HG03139 (cell line): ENCODE data around the gene KRI1.
"Not testable (repeated sequence)": the region's sequence is repeated elsewhere in the genome, so short reads cannot be mapped to it uniquely, and the experiment has no call there.

ENCODE experiments used
- ATAC-seq: cut with Tn5 transposase; IDR thresholded peaks from one replicate; pipeline ENCODE4 v1.9.1; 2021; ENCODE audit not compliant: unreplicated experiment

Gene KRI1

GRCh38 chr19:10575011-10575716 is 9.4 kb upstream of the KRI1 start:
- no peak for ATAC-seq

- no peak for ATAC-seq
Measured at GRCh38 chr19:10574462-10574861, 8.7 kb upstream of the KRI1 start.

- not testable (repeated sequence) for ATAC-seq
Measured at GRCh38 chr19:10573793-10574192, 8.0 kb upstream of the KRI1 start.

- peak; percentile 52 for ATAC-seq
Measured at GRCh38 chr19:10568826-10569651, 3.2 kb upstream of the KRI1 start, which contains the start of gene CDKN2D. Gene CDKN2D, minus strand, starts transcription at chr19:10568979. Its CDS starts 326 bp downstream, at chr19:10568653.

DNA sequence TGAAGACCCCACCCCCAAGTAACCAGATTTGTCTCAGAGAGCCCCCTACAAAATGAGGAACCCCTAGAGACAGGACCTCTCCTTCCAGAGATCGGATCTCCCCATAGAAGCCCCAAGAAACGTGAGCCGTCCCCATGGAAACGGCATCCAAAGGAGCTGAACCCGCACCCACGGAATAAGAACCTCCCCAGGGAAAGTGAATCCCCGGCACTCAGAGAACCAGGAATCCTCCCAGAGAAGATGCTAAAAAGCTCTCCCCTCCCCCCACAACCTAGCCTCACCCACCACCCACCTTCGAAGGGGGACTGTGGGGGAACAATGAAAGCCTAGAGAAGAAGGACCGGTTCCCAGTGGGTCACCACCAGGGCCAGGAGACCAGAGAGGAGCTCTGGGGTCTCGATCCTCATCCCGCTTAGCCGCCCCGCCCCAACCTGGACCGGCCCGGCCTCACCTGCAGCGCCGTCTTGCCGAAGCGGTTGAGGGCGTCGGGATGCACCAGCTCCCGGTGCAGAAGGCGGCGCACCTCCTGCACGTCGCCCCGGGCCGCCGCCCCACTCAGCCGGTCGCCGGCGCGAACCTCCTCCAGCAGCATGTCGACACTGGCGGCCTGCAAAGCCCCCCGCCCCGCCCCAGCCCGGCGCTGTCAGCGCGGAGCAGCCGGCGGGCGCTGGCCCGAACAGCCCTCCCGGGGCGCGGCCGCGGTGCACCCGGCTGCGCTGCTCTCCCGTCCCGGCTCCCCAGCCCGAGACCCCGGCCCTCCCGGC is 2.4 kb upstream of the KRI1 start:
- ATAC-seq, result peak; percentile 4

DNA sequence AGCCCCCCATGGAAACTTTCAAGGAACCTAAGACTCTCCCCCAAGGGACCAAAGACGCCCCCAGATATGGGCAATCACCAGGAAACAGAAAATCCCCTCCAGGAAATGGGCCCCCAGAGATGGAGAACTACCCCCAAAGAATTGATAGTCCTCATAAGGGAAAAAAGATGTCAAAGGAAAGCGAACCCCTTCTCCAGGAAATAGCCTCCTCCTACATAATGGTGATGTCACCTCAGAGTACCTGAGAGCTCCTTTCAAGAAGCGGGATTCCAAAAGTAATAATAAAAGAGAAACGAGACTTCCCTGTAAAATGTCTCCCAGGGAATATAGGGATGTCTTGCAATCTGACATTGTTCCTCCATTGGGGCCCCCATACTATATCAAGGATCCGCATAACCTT is 1.8 kb upstream of the KRI1 start:
- no peak for ATAC-seq

- ATAC-seq, result no peak
Measured at GRCh38 chr19:10566658-10567410, 1.0 kb upstream of the KRI1 start.

DNA sequence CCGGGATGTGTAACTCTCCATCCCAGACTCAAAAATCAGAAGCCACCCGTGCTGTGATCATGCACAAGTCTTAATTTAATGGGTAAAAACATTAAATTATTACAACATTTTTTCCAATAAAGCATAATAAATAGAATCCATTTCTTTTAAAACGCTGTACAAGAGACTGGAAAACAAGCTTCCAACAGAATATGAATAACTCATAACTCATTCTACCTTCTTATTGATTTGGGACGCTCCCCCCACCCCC is 523 bp upstream of the KRI1 start:
- ATAC-seq, result no peak

DNA sequence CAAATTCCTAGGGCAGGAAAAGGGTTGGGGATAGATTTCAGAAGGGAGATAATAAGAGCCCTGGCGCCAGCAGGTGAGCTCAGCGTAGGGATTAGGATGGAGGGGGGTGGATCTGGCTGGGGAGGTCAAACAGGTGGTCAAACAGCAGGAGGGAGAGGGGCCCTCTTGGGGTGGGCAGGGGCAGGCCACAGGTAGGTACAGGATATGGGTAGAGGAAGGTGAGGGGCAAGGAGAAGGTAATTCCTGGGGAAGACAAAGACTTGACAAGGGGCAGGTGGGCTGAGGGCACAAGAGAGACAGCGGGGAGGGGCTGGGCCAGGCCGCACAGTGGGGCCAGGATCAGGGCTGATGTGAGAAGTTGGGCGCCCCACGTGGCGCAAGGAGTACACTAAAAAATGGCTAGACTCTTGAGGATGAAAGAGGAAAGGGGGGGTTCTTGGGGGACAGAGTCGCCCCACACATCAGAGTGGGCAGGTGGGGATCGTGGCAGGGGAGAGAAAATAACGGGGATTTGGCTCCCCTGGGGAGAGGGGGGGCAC is 713 bp downstream of the KRI1 start:
- ATAC-seq, result no peak

- no peak for ATAC-seq
Measured at GRCh38 chr19:10562609-10563008, 3.2 kb downstream of the KRI1 start.

DNA sequence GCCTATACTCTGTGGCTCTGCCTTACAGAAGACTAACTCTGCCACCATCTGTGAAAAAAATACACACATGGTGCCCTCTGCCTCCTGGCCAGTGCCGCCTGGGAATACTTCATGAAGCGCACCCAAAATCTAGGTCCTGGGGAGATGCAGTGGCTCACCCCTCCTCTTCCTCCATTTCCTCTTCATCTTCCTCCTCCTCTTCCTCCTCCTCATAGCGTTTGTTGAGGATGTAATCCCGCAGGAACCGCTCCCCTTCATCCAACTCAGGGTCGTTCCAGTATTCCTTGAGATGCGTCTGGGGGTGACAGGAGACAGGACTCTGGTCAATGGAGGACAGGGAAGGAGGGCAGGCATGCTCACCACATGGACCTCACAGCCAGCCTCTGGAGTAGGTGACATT is 5.7 kb downstream of the KRI1 start:
- ATAC-seq, result no peak

DNA sequence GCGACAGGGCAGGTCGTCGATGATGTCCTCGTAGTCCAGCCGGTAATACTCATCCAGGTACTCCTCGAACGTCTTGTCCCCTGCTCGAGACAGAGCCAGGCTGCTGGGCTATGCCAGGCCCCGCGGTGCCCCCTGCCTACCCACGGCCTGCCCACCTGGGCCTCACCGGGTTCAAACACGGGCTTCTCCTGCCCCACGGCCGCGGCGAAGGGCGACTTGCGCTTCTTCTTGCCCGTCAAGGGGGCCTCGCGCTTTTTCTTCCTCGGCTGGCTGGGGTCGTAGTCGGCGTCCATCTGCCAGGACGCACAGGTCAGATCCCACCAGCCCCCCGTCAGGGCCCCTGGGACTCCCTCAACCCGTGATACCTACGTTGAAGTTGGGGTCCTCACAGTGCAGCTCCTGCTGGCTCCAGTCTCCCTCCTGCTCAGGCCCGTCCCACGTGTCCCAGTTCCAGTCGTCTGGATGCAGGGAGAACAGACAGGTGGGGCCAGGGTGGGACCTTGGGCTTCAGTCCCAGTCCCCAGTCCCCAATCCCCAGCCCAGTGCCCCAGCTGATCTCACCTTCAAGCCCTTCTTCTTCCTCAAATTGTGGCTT is 8.1 kb downstream of the KRI1 start:
- ATAC-seq, result no peak

DNA sequence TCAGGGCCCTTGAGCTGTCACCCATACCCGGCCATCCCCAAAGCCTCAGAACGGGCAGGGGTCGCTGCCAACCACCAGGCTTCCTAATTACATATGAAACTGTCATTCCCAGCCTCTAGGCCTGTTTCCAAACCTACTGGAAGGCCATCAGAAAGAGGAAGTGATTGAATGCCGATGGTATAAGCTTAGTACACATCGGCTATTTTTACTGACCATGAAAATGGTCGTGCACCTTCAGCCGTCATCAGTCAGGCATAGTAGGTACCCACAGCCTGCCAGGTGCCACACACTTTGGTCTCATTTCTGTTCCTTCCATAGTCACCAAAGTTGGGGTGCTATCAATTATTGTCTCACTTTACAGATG is 10.2 kb downstream of the KRI1 start:
- ATAC-seq, result no peak

GRCh38 chr19:10554760-10555609 is 10.8 kb downstream of the KRI1 start:
- ATAC-seq, result no peak

GRCh38 chr19:10553943-10554381 is 11.8 kb downstream of the KRI1 start:
- ATAC-seq, result no peak

DNA sequence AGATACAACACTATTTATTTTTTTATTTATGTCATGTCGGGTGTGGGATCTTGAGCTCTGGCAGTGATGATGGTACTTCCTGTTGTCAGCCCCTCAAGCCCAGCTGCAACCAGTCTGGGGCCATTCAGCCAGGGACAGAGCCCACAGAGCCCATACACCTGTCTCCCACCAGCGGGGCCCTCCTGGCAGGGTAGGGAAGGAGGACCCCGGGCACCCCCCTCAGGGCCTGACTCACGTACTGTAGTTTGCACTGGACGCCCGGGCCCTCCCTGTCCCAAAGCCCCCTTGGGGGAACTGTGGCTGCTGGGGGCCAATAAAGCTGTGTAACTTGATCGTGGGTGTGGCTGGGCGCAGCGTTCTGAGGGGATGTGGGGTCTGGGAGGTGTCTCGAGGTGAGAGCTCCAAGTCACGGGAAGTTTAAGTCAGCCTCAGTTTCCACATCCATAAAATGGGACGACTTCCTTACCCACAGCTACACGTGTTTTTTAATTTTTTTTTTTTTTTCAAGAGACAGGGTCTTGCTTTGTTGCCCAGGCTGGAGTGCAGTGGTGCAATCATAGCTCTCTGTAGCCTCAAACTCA is 12.6 kb downstream of the KRI1 start:
- ATAC-seq, result no peak

DNA sequence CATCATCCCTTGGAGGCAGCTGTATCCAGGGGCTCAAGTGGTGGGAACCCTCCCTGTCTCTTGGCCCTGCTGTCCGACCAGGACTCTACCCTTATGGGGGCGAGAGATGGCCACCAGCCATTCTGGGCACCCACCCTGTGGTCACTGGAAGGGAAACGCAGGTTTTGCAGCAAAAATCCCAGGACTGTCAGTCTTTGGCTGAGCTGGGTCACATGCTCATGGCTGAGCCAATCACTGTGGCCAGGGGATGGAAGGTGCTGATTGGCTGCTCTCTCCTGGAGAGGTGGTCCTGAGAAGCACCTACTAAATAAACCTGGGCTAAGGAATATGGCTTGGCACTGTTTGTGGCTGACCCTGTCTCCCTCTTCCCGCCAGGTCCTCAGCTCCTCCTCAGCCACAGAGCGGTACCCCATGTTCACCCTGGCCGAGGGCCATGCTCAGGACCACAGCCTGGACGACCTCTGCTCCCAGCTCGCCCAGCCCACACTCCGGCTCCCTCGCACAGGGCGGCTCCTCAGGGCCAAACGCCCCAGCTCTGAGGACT is 13.2 kb downstream of the KRI1 start:
- no peak for ATAC-seq

DNA sequence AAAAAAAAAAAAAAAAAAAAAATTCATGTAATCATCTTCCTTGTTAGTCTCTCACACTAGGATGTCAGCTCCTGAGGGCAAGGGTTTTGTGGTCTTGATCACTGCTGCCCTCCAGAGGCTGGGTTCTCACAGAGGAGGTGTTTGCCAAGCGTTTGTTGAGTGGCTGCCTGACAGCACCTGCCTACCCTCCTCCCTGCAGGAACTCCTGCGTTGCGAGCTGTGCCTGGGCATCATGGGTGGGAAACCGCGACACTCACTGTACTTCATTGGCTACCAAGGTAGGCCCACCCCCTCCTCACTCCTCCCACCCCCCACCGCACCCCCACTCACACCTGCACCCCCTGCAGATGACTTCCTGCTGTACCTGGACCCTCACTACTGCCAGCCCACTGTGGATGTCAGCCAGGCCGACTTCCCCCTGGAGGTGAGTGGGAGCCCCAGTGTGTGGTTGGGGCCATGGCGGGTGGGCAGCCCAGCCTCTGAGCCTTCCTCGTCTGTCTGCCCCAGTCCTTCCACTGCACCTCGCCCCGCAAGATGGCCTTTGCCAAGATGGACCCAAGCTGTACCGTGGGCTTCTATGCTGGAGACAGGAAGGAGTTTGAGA is 14.0 kb downstream of the KRI1 start:
- no peak for ATAC-seq

DNA sequence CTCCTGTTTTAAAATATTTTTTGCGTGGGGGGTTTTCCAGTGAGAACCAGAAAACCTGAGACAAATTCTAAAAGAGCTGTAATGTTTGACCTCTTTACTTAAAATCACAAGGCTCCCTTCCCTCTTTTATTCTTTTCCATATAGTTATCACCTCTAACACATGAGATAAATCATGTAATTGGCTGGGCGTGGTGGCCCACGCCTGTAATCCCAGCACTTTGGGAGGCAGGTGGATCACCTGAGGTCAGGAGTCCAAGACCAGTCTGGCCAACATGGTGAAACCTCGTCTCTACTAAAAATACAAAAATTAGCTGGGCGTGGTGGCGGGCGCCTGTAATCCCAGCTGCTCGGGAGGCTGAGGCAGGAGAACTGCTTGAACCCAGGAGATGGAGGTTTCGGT is 14.8 kb downstream of the KRI1 start:
- ATAC-seq, result not testable (repeated sequence)
